Tibial artery (tissue), 4 donors: Measurements from ENCODE around the gene EIF4E1B.

Source experiments
- DNase-seq, 2 donors: peaks; one replicate each; pipeline ENCODE4 v3.0.0-alpha.2; 2019
- H3K27ac ChIP-seq, 2 donors: fragments of 200-600 bp; sonication (generic) in 1 of 2; 1 replicate in 1 of 2; 2 replicates in 1 of 2; pipeline ENCODE4 v1.5.1; 2018 to 2019; ENCODE audit warnings: mild to moderate bottlenecking in 1 of 2
- H3K27me3 ChIP-seq, 2 donors: fragments of 200-600 bp; sonication (generic) in 1 of 2; one replicate each; pipeline versions ENCODE4 v1.5.1 to v1.6.0; 2016 to 2019
- H3K36me3 ChIP-seq, 3 donors: fragments of 200-600 bp; sonication (generic) in 2 of 3; one replicate each; pipeline ENCODE4 v1.5.1; 2016 to 2019; ENCODE audit warnings: mild to moderate bottlenecking in 2 of 3
- H3K4me1 ChIP-seq, 4 donors: fragments of 200-600 bp; sonication (generic) in 2 of 4; 1 replicate in 3 of 4; 2 replicates in 1 of 4; pipeline ENCODE4 v1.5.1; 2016 to 2019
- H3K4me3 ChIP-seq, 2 donors: fragments of 200-600 bp; sonication (generic) in 1 of 2; 1 replicate in 1 of 2; 2 replicates in 1 of 2; pipeline ENCODE4 v1.5.1; 2018 to 2019; ENCODE audit warnings: mild to moderate bottlenecking in 2 of 2
- H3K9me3 ChIP-seq, 3 donors: fragments of 200-600 bp; sonication (generic) in 1 of 3; one replicate each; pipeline ENCODE4 v1.5.1; 2016 to 2019
- CTCF ChIP-seq, 2 experiments: fragments of 200-600 bp in 1 of 2; fragments of 450-650 bp in 1 of 2; IDR thresholded peaks; one replicate each; pipeline ENCODE4 v1.5.1; 2017 to 2019; ENCODE audit warnings: antibody characterized with exemption in 2 of 2, mild to moderate bottlenecking in 1 of 2, moderate library complexity in 1 of 2
- intact Hi-C: fragments of 100-400 bp; cut with DNase I; formaldehyde crosslinking; loops from one replicate; pipeline ENCODE4 v1.15.0; 2023; ENCODE audit warnings: low total_unique reads

The EIF4E1B gene

GRCh38 chr5:176646049-176646706, 15.7 kb downstream of the EIF4E1B start:
- Histone ChIP-seq H3K27me3 (no peaks in the 10 kb centered on the region), H3K4me1 (peaks cover 0 to 29% (median 17%) of the 10 kb centered on the region in 4 donors), H3K36me3 (no peaks in the 10 kb centered on the region), H3K27ac (peak overlapping the region; percentile 65 to 84), H3K4me3 (peak overlapping the region in 1 of 2 donors; percentile 66), H3K9me3 (no peaks in the 10 kb centered on the region)
- DNase-seq = no peak
- intact Hi-C loops = loop anchor here (5.0 to 10.0 kb wide), 2 partner anchors 109 to 231 kb away; partner anchors contain the start of genes CLTB and RNF44
- TF ChIP-seq CTCF (IDR thresholded peaks at IDR 0.05) = no peak

- H3K27me3 ChIP-seq = no peaks in the 10 kb centered on the region
- peak overlapping the region; percentile 66 to 74 for H3K4me3 ChIP-seq
- no peaks in the 10 kb centered on the region for H3K9me3 ChIP-seq
- peaks cover 0 to 29% (median 17%) of the 10 kb centered on the region in 4 donors for H3K4me1 ChIP-seq
- peak overlapping the region; percentile 65 to 84 for H3K27ac ChIP-seq
- intact Hi-C loops = loop anchor here (5.0 to 10.0 kb wide), 2 partner anchors 109 to 232 kb away; partner anchors contain the start of genes CLTB and RNF44
- no peak for TF ChIP-seq CTCF (IDR thresholded peaks at IDR 0.05)
- no peaks in the 10 kb centered on the region for H3K36me3 ChIP-seq
- no peak for DNase-seq
Observed at GRCh38 chr5:176646707-176647029, 16.2 kb downstream of the EIF4E1B start.

GRCh38 chr5:176647030-176647842, 16.8 kb downstream of the EIF4E1B start, which contains the start of gene TSPAN17:
TSS of gene TSPAN17 (plus strand) at chr5:176647484. CDS start at chr5:176647616, 132 bp downstream.
- H3K27ac ChIP-seq = peak within 1 kb of the TSS; percentile 70 to 84
- no peaks in the 10 kb centered on the region for H3K27me3 ChIP-seq
- H3K36me3 ChIP-seq = peaks cover 0 to 1% (median 0%) of the 10 kb centered on the region in 3 donors
- intact Hi-C loops = loop anchor here (5.0 to 10.0 kb wide), 2 partner anchors 110 to 232 kb away; partner anchors contain the start of genes CLTB and RNF44
- peak within 1 kb of the TSS; percentile 66 to 74 for H3K4me3 ChIP-seq
- peak; percentile 100 for DNase-seq
- TF ChIP-seq CTCF (IDR thresholded peaks at IDR 0.05) = peak in 1 of 2 experiments; percentile 23
- H3K9me3 ChIP-seq = no peaks in the 10 kb centered on the region
- peaks cover 0 to 29% (median 17%) of the 10 kb centered on the region in 4 donors for H3K4me1 ChIP-seq

- H3K27me3 ChIP-seq = no peaks in the 10 kb centered on the region
- H3K36me3 ChIP-seq = peaks cover 4 to 9% (median 5%) of the 10 kb centered on the region in 3 donors
- no peak for TF ChIP-seq CTCF (IDR thresholded peaks at IDR 0.05)
- H3K27ac ChIP-seq = peak overlapping the region; percentile 70 to 81
- DNase-seq = peak; percentile 48 to 75
- no peaks in the 10 kb centered on the region for H3K9me3 ChIP-seq
- H3K4me1 ChIP-seq = peaks cover 0 to 29% (median 17%) of the 10 kb centered on the region in 4 donors
- peak overlapping the region; percentile 66 to 74 for H3K4me3 ChIP-seq
- intact Hi-C loops = loop anchor here (5.0 to 10.0 kb wide), 2 partner anchors 111 to 233 kb away; partner anchors contain the start of genes CLTB and RNF44
Observed at GRCh38 chr5:176647843-176648473, 17.5 kb downstream of the EIF4E1B start.
